GM18868 (cell line): Measurements from ENCODE around the gene CARM1.

Experiments
- ATAC-seq: cut with Tn5 transposase; IDR thresholded peaks from one replicate; pipeline ENCODE4 v1.9.1; 2021; ENCODE audit warnings: mild to moderate bottlenecking, moderate library complexity; ENCODE audit not compliant: unreplicated experiment

Gene CARM1

DNA sequence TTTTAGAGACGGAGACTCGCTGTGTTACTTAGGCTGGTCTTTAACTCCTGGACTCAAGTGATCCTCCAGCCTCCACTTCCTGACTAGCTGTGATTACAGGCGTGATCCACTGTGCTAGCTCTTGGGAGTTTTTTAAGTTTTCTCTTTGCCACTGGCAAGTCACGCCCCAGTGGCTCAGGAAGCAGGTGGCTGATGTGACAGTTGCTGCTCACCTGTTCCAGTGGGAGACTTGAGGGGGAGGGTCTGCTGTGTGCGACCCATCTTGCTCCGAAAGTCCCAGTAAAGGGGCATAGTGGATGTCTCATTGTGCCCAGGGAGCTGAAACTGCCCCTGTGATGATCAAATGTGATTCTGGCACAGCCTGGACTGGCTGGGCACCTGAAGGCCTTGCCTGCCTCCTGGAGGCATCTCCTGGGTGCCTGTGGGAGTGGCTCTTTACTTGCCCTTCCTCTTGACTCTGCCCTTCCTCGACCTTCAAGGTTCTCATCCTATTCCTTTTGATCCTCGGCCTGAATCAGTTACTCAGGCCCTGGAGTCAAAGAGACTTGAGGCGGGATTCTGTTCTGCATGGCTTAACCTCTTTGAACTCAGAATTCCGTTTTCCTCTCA, 97.3 kb downstream of the CARM1 start:
- ATAC-seq = no peak

GRCh38 chr19:10971107-10971726, 99.9 kb downstream of the CARM1 start:
- ATAC-seq = no peak
